Erythroblast (primary cell): ENCODE data around the gene HOXA4.

Source experiments
- GATA1 ChIP-seq: IDR thresholded peaks from 2 replicates; pipeline ENCODE4 v1.6.1; 2011; ENCODE audit warnings: low read depth, mild to moderate bottlenecking, control low read depth, low read length, moderate library complexity
- POLR2A ChIP-seq: IDR thresholded peaks from 2 replicates; pipeline ENCODE4 v1.6.1; 2011; ENCODE audit warnings: mild to moderate bottlenecking, low read length

- TF ChIP-seq POLR2A, result no peak
- no peak for TF ChIP-seq GATA1
Observed at GRCh38 chr7:27168265-27168947, 37.8 kb upstream of the HOXA4 start.
